ENCODE measurements around the gene FBP1.

DNA sequence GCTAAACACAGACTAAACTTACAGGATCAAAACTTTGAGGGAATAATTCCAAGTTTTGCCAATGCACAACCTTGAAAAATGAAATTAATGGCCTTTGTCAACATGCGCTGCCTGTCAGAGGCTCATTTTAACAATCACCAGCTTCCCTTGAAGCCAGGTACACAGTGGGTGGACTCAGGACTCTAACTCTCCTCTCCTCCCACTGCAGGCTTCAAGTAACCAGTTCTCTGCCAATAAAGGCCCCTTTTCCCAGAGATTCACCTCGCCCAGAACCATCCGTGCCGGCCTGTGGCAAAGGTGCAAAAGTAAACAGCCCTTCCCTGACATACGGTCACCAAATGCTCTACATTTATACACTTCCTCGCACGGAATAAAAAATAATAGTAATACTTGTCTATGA is 27.2 kb downstream of the FBP1 start:
- TF ChIP-seq, protein P1, sequence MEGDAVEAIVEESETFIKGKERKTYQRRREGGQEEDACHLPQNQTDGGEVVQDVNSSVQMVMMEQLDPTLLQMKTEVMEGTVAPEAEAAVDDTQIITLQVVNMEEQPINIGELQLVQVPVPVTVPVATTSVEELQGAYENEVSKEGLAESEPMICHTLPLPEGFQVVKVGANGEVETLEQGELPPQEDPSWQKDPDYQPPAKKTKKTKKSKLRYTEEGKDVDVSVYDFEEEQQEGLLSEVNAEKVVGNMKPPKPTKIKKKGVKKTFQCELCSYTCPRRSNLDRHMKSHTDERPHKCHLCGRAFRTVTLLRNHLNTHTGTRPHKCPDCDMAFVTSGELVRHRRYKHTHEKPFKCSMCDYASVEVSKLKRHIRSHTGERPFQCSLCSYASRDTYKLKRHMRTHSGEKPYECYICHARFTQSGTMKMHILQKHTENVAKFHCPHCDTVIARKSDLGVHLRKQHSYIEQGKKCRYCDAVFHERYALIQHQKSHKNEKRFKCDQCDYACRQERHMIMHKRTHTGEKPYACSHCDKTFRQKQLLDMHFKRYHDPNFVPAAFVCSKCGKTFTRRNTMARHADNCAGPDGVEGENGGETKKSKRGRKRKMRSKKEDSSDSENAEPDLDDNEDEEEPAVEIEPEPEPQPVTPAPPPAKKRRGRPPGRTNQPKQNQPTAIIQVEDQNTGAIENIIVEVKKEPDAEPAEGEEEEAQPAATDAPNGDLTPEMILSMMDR (IDR thresholded peaks at IDR 0.05), result no peak
- TF ChIP-seq ZFX (IDR thresholded peaks at IDR 0.05; ENCODE audit: borderline replicate concordance), result no peak

All from 22Rv1 (cell line).